GM18907 (cell line): Measurements from ENCODE around the gene FBXO4.

Experiments used
- ATAC-seq: cut with Tn5 transposase; IDR thresholded peaks from one replicate; pipeline ENCODE4 v1.9.1; 2021; ENCODE audit warnings: mild to moderate bottlenecking, moderate library complexity; ENCODE audit not compliant: unreplicated experiment

The FBXO4 gene, protein sequence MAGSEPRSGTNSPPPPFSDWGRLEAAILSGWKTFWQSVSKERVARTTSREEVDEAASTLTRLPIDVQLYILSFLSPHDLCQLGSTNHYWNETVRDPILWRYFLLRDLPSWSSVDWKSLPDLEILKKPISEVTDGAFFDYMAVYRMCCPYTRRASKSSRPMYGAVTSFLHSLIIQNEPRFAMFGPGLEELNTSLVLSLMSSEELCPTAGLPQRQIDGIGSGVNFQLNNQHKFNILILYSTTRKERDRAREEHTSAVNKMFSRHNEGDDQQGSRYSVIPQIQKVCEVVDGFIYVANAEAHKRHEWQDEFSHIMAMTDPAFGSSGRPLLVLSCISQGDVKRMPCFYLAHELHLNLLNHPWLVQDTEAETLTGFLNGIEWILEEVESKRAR

DNA sequence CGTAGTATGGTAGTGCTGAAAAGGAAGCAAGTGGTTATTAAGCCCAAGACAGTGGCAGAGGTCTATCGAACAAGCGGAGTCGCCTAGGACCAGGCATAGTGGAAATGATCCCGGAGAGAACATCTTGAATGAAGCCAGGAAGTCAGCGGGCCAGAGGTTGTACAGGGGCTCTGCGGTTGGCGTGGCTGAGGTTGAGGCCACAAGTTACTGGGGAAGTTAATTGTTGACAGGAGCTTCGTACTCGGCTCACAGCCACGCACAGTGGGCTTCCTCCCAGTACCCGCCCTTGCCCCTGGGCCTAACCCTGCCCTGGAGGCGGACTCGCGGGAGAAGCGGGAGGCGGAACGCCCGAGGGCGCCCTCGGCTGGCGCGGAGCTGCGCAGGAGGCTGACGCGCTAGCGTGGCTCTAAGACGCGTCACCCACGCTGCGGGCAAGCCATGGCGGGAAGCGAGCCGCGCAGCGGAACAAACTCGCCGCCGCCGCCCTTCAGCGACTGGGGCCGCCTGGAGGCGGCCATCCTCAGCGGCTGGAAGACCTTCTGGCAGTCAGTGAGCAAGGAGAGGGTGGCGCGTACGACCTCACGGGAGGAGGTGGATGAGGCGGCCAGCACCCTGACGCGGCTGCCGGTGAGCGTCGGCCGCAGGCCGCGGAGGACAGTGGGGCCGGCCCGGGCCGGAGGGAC is at the start of gene FBXO4:
TSS of gene FBXO4 (plus strand) at position 410 of the 683 bp plus-strand sequence. CDS start at position 439, 29 bp downstream.
- ATAC-seq: peak; percentile 92

DNA sequence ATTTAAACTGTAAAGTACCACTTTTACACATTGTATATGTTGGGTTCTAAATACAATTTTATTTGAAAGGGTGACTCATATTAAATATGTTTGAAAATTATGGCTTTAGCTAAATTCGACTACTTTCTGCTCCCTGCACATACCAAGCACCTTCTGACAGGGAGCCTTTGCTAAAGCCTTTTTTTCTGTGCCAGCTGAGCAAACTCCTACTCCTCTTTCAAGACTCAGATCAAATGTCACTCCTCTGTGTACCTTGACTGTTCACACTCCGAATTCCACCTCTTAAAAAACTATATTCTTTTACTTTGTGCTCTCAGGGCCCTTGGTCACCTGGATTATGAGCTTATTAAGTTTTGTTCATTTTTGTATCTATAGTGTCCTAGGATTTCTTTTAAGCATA is 48.4 kb upstream of the FBXO4 start:
- ATAC-seq: no peak

DNA sequence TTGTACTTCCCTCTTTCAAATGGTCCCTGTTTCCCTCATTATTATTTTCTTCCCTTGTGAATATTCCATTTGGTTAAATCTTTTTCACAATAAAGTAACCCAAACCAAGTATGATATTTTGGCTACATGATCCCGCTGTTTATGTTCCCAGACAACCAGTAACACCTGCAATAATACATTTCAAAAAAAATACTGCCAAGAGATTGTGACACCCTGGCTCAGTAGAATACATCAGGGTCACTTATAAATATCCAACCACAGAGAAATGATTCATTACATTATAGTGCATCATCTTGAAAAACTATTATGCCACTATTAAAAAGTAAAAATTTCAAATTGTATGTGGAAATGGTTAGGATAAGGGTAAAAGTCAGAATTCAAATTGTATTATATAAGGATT is 47.7 kb upstream of the FBXO4 start:
- ATAC-seq: no peak

DNA sequence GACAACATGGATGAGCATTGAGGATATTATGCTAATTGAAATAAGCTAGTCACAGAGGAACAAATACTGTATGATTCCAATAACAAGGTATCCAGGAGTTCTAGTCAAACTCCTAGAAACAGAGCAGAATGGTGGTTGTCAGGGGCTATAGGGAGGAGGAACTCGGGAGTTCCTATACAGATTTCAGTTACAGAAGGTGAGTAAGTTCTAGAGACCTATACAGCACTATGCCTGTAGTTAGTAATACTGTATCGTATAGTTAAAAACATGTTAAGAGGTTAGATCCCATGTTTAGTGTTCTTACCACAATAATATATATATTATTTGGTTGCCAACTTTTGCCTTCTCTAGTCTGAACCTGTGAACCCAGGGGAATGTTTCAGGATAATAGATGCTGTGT is 46.9 kb upstream of the FBXO4 start:
- ATAC-seq: peak; percentile 57

DNA sequence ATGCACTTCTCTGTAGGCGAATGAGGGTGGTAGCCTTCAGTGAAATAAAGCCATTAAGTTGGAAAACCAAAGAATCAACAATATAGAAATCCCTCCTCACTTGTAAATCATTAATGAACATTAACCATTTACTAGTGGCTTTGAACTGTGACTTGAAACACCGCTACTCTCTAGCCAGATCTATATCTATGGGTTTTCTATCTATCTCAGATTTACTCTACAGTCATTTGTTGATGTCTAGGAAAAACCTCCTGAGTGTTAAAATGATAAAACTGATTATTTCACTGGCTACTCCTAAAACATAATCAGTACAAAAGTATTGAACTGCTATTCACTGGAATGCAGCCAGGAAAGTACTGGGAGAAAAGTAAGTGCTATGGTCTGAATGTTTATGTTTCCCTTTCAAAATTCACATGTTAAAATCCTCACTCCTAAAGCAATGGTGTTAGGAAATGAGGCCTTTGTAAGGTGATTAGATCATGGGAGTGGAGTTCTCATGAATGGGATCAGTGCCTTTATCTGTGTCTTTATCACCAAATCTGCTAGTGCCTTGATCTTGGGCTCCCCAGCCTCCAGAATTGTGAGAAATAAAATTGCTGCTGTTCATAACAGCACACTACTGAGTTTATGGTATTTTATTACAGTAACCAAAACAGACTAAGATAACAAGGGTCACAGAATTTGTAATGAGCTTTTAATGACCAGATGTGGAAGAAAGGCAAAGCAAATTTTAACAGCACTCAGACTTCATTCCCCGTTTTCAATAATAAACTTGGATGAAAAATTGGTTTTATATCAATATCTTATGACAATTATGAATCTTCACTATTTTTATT is 46.2 kb upstream of the FBXO4 start:
- ATAC-seq: peak; percentile 84

DNA sequence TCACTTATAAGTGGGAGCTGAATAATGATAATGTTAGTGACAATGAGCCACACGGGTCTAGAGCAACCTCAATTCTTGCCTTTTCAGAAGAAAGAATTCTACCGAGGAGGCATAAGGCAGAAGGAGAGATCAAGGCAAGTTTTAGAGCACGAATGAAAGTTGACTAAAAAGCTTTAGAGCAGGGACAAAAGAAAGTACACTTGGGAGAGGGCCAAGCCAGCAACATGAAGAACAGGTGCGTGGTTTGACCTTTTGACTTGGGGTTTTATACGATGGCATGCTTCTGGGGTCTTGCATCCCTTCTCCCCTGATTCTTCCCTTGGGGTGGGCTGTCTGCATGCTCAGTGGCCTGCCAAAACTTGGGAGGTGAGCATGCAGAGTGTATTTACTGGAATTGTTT is 42.3 kb upstream of the FBXO4 start:
- ATAC-seq: no peak

DNA sequence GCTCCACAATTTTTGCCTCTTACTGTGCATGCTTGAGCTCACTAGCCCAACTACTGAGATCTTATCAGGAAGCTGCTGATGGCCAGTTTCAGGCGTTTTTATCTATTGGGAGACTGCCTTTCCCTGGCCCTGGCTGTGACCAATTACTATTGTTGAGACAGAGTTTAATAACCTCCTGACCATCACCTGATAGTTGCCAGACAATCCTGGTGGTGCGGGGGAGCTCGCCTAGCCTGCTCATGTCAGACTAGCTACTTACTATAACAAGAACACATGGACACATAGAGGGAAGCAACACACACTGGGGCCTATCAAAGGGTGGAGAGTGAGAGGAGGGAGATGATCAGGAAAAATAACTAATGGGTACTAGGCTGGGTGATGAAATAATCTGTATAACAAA is 41.8 kb upstream of the FBXO4 start:
- ATAC-seq: no peak

DNA sequence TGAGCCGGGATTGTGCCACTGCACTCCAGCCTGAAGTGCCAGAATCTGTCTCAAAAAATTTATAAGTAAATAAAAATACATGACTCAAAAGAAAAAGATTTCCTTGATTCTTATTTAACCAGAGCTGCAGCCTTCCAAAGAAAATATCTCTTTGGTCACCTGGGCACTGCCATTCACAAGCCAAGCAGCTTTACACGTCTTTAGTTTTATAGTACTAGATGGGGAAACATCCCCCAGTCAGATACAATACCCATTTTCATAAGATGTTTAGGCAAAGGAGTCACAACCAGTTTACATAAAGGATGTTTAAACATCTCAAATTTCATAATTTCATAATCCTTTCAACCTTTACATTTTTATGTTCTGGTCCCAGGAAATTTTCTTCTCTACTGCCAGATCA is 41.1 kb upstream of the FBXO4 start:
- no peak for ATAC-seq

DNA sequence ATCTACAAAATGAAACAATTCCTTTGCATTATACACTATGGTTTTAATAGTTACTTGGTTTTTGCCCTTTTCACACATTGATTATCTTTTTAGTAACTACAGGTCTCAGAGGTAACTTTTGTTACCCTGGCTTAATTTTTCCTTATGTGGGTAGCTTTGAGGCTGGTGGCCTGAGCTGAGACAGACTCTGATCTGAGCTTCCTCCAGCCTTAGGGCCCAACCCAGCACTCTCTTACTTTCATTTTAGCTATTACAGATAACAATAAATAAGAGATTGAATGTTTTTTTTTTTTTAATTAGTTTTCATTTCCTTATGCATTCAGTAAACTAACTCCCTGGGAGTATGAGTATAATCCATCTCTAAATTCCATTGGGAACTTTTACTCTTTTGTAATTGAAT is 39.8 kb upstream of the FBXO4 start:
- peak; percentile 50 for ATAC-seq

DNA sequence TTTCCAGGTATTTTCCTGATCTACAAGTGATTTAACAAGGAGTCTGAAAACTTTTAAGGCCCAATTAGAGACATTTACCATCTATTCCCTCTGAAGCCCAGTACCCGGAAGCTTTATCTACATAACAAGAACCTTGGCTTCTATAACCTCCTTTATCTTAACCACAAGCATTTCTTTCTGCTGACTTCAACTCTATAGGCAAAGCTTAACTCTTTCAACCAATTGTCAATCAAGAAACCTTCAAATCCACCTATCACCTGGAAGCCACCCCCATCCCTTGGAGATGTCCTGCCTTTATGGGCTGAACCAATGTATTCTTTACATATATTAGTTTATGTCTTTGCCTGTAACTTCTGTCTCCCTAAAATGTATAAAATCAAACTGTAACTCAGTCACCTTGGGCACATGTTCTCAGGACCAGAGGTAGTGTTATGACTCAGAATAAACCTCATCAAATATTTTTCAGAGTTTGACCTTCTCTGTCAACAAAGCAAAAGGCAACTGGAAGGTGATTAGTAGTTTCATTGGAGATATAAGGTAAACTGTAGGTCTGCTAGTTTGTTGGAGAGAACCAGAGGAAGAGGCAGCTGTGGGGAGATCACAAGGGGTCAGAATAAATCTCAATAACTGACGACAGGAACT is 33.9 kb upstream of the FBXO4 start:
- peak; percentile 76 for ATAC-seq

DNA sequence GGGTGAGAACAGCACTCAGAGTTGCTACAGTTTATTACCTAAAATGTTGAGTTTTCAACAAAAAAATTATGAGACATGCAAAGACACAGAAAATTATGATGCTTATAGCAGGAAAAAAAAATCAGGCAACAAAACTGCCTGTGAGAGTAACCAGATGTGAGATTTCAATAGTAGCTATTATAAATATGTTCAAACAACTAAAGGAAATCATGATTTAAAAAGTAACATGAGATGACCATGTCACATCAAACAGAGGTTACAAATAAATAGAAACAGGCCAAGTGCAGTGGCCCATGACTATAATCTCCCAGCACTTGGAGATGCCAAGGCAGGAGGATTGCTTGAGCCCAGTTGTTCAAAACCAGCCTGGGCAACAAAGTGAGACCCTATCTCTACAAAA is 33.0 kb upstream of the FBXO4 start:
- no peak for ATAC-seq

DNA sequence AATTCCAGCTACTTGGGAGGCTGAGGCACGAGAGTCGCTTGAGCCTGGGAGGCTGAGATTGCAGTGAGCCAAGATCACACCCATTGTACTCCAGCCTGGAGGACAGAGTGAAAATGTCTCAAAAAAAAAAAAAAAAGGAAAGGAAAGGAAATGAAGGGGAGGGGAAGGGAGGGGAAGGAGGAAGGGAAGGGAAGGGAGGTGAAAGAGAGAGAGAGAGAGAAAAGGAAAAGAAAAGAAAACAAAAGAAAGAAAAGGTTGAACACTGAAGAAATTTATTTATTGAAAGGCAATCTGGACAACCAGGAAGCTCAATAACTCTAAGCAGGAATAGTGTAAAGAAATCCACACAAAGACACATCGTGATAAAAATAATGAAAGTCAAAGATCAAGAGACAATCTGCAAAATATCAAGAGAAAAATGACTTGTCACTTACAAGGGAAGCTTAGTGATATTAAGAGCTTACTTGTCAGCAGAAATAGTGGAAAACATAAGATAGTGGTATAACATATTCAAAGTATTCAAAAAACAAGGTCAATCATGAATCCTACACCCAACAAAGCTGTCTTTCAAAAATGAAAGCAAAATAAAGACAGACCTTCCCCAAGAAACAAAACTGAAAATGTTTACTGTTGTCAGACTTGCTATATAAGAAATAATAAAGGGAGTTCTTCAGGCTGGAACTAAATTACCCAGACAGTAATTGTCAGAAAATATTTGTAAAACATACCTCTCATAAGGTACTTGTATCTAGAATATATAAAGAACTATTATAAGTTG is 31.8 kb upstream of the FBXO4 start:
- ATAC-seq: peak; percentile 54

DNA sequence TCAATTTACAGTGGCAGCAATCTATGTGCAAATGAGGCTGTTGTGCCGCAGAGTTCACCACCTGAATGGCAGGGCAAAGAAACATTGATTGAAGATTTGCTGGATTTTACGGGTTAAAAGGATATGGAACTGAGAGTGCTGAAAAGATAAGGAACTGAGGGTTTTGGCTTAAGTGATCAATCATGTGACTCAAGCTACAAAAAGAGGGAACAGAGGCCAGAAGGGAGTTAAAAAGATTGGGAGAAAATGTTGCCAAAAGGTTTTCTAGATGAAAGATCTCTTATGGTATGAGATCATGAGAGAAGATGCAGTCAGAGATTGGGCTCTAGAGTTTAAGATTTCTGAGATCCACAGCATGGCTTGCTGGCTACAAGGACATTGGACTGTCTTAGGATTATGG is 28.9 kb upstream of the FBXO4 start:
- no peak for ATAC-seq

DNA sequence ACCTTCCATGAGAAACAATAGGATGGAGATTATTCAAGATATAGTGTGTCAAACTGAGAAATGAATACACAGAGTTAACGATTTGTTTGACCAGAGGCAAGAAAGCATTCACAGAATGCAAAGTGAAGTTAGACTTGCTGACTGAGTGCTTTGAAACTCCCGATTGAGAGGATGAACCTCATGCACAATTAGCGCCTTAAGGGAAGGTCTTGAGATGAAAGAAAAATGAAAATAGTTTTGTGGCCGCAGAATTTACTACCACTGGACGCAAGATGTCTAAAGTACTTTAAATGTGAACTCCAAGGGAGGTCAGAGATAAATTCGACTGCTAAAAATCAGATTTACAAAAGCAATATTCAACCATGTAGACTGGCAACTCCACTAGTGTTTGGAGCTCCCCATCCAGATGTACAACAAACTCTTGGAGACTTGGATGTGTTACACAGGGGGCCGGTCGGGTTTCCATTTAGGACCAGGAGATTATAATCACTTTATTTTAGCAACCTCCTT is 21.6 kb upstream of the FBXO4 start:
- no peak for ATAC-seq

DNA sequence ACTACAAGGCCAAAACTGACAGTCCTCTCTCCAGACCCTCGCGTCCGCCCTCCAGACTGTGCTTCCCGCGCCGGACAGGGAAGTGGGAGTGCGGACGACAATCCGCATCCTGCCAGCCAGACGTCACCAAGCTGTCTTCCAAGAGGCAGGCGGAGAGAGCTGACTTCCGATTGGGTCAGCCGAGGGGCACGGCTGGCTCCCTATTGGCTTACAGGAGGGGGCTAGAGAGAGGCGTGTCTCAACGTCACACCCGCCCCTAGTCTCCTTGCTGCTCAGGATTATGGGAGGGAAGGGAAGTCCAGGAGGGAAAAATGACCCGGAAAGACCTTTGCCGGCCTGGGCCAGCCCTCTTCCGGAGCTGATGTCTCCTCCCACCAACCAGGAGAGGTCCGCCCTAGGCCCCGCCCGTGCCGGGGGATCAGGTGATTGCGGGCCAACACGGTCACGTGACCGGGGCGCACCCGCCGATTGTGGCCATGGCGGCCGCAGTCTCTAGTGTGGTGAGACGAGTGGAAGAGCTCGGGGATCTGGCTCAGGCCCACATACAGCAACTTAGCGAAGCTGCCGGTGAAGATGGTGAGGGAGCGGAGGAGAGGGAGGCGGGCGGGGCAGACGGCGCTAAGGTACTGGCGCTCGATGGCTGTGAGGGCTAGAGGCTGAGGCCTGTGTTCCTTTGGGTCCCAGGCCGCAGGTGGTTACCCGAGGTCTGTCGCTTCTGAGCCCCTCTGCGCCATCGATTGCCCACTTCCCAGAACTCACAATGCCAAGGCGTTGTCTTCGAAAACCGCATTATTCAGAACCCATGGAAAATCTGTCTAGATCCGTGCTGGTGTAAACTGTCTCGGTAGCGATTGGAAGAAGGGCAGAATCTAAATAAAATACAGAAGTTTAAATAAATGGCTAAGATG is 20.9 kb upstream of the FBXO4 start, which contains the start of gene RIMOC1:
TSS of gene RIMOC1 (plus strand) at position 453 of the 908 bp plus-strand sequence. CDS start at position 477, 24 bp downstream.
- peak; percentile 100 for ATAC-seq

DNA sequence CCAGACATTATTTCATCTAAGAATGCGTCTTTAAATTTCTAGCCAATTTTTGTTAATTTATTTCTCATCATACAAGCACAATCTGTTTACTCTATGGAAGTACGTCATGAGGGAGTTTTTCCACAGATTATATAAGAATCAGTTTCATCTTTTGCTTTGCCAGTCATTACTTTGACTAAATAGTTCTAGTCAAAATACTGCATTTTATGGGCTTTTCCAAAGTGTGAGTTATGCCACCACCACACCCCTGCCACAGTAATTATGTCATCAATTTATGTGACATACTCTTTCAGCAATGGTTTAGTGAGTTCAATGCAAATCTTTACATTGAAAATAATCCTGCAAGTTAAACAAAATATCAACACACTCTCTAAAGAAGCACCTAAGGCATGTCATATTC is 18.9 kb upstream of the FBXO4 start:
- no peak for ATAC-seq

DNA sequence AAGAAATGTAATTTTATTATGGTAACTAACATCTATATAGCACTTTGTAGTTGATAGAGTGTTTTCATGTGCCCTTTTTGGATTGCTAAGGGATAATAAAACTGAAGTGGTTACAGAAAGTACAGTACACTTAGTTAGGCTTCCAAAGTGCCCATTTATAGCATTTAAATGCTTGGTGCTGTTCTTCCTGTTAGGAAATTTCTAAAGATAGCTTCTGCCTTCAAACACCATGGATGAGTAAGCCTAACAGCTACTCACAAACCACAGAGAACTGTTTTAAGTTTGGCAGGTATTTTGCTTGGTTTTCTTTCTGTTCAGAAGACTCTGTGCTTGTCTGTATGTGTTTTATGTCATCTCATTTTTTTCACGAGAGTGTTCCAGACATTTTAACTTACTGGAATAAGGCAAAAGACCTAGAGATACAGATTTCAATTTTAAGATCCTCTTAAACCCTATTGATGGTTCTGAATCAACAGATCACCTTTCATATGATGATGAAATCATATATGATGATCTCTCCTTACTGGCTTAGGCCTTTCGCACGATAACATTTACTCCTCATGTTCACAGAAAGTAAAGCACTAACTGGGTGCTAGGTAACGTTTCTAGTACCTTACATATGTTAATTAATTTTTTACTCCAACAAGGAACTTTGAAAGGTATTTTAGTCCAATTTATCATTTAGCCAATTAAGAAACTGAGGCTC is 16.6 kb upstream of the FBXO4 start:
- ATAC-seq: no peak

DNA sequence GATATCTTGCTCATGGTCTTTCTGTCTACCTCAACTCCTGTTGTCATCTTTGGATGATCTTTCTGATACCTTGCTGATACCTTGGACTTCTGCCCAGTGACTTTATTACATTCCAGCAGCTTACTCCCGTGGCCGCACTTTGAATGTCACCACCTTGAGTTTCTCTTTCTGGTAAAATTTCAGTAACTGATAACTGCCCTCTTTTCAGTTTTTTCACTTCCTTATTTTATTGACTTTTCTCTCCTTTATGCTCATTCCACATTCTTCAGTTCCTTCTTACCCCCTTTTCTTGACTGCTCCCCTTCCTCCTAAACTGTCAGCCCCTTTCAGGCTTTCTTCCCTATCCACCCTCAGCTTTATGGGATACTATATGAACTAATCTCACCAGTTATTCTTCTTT is 7.0 kb upstream of the FBXO4 start:
- peak; percentile 54 for ATAC-seq
